Erythroblast (primary cell): ENCODE results near the gene BCAR3.

ENCODE experiments used
- DNase-seq, 2 experiments: peaks; one replicate each; lab custom pipeline; 2025; lab: John Stamatoyannopoulos, UW
- GATA1 ChIP-seq: IDR thresholded peaks from 2 replicates; pipeline ENCODE4 v1.6.1; 2011; ENCODE audit warnings: low read depth, mild to moderate bottlenecking, control low read depth, low read length, moderate library complexity
- POLR2A ChIP-seq: IDR thresholded peaks from 2 replicates; pipeline ENCODE4 v1.6.1; 2011; ENCODE audit warnings: mild to moderate bottlenecking, low read length

BCAR3 gene

DNA sequence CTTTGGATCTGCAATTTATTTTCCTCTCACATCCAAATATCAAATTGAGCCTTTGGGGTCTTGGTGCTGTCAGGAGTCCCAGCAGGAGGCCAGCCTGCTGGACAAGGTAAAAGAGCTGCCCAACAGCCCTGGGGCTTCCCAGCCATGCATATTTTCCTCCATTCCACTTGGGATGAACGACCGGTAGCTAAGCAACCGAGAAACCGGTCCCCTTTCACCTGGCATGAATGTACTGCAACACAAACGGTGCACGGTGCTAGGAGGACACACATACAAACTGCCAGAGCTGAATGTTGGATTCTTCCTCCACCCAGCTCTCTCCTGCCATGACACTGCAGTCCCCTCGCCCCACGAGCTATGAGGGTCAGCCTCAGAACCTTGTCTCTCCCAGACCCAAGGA is 42.7 kb downstream of the BCAR3 start:
- DNase-seq = no peak

DNA sequence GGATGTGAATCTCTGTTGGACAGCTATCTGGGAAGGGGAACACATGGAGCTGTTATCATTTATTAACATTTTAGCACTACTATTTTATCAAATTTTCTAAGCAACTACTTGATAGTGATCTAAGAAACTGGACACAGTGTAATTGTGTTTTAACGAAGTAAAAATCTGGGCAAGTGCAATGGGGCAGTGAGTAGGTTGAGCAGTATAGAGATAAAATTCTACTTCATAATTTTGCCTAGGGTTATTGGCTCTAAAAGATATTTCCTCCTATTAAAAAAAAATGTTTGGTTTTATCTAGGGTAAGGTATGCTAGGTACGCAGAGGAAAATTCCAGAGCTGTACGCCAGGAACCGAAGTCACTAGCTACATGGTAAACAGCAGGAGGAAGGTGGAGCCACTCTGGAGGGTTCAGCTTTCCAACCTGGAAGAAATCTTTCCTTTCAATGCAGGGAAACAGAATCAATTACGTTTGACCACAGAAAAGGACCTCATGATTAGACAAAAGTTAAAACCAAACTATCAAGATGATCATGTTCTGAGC is 43.3 kb downstream of the BCAR3 start:
- TF ChIP-seq GATA1 (no peak), POLR2A (no peak)
- no peak for DNase-seq

More for the DNA sequence above, 42.7 kb downstream of the BCAR3 start:
- TF ChIP-seq POLR2A = no peak

DNA sequence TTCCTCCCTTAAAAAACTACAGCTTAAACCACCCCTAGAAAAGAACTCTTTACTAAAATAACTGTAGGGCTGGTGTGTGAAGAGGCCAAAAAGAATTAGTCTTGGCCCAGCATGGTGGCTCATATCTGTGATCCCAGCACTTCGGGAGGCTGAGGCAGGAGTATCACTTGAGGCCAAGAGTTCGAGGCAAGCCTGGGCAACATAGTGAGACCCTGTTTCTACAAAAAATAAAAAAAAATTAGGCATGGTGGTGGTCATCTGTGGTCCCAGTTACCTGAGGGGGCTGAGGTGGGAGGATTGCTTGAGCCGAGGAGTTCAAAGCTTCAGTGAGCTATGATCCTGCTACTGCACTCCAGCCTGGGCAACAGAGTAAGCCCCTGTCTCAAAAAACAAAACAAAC is 44.9 kb downstream of the BCAR3 start:
- DNase-seq = no peak
- TF ChIP-seq GATA1 (no peak), POLR2A (no peak)

DNA sequence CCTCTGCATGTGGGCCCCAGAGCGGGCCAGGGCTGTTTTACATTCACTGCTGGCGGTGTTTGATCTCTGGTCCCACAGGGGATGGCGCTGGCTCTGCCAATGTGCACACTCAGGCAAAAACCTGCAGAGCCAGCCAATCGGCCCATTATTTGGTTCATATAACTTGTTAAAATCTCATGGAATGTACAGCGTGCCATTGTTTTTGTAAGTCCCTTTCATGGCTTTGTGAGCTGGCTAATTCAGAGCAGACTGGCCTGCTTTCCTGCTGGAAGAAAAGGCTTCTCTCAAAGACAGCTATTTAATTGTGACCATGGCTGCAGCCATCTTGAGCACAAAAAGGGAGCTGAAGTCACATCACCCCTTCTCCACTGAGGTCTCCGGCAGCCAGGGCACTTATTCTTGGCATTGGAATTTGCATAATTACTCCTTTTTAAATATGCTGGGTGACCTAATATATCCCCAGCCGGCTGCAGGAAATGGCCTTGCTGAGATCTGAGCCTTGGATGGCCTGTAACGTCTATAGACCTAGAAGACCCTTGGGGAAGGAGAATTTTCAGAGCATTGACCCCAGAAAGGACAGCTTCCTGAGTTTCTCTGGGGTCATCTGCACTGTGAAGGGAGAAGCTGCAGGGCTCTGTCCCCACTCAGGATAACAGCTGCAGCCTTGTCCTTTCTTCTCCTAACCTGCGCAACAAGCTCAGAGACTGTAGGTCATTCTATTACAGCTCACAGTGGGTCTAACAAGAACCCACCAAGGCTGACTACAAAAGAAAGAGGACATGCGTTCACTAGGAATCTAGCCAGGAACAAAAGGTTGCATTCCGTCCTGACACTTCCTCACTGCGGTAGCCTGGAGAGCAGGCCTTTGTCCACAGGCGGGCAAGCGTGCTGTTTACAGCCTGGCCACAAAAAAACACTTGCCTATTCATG is 45.8 kb downstream of the BCAR3 start:
- TF ChIP-seq POLR2A (no peak), GATA1 (no peak)
- DNase-seq = no peak

DNA sequence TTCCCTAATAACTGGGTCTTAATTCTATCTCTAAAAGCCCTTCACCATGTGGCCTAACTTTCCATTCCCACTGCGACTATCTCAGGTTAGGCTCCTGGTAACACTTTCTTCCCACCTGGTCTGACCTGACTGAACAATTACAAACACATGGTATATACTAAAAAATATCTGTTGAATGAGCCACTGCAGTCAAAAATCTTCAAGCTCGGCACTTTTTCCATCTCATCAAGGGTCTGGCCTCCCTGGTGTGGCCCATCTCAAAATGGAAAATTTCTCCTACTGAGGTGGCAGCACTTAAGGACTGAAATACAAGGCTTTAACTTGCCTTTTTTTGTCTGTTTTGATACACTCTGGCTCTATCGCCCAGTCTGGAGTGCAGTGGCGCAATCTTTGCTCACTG is 48.3 kb downstream of the BCAR3 start:
- DNase-seq = no peak
- TF ChIP-seq POLR2A (no peak), GATA1 (no peak)

GRCh38 chr1:93631626-93632365 is 49.8 kb downstream of the BCAR3 start:
- TF ChIP-seq POLR2A (no peak), GATA1 (no peak)
- DNase-seq = peak; percentile 61 to 64

DNA sequence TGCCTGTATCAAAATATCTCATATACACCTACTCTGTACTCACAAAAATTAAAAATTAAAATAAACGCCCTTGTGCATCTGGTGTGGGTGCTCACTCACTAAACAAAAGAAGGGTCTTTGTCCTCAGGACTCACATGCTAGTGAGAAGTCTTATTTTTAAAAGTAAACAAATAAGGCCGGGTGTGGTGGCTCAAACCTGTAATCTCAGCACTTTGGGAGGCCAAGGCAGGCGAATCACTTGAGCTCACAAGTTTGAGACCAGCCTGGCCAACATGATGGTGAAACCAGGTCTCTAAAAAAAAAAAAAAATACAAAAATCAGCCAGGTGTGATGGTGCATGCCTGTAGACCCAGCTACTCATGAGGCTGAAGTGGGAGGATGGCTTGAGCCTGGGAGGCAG is 51.5 kb downstream of the BCAR3 start:
- DNase-seq = no peak
- no peak for TF ChIP-seq GATA1
- no peak for TF ChIP-seq POLR2A

DNA sequence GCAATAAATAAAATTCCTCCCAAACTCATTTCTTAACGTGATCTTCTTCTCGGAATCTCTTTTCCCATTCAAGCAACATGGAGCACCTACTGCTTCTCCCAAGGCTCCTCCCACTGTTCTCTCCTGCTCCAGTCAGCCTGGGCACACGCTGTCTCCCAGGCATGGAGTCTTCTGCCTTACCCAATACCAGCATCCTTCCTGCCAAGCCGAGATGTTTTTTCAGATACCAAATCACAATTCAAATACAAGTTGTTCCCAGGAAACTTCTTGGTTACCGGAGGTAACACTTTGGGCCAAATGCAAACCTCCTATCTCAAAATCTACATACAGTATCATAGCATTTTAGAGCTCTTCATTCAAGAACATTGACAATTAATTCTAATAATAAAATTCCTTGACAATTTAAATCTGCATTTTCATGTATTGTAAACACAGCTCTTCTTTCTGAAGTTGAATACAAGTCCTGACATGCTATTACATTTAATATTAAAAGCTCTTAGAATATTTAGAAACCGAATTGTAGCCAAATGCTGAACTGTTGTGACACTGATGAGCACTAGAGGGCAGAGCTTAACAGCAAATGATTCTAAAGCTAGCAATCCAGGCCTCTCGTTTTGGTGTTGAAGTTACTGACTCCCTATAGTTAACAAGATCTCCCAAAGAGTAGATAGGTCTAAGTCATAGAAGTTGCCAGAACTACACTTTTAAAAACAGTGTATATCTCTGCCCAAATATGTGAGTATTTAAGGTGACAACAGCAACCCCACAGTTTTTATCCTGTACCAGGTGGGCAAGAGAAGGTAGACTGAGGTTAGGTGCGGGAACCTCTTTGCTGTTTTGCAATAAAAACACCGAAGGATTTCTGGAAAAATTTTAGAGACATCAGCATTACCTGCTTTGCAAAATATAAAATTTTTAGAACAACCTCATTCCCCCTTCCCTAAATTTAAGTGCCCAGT is 52.3 kb downstream of the BCAR3 start:
- peak; percentile 71 to 82 for DNase-seq
- no peak for TF ChIP-seq GATA1
- TF ChIP-seq POLR2A = no peak

GRCh38 chr1:93628681-93629080 is 53.0 kb downstream of the BCAR3 start:
- TF ChIP-seq GATA1 (no peak), POLR2A (no peak)
- DNase-seq = no peak

GRCh38 chr1:93625582-93626327 is 55.9 kb downstream of the BCAR3 start:
- DNase-seq = no peak

DNA sequence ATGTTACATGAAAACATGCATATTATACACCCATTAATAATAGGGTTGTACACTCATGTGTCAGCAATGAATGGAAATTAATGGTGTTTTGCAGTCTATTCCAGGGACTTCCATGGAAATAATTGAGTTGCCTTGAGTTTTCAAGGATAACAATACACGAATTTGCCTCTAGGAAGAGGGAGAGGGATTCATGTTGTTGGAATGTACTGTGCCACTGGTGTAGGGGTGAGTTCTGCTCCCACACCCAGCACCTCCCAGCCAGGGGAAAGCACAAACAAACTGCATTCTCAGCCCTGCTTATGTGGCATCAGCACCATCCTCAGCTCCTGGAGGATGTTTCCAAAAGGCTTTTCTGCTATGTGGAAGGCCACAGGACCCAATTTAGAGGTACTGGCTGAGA is 57.8 kb downstream of the BCAR3 start:
- TF ChIP-seq POLR2A = no peak
- TF ChIP-seq GATA1 = no peak
- DNase-seq = no peak

More at GRCh38 chr1:93625582-93626327, 55.9 kb downstream of the BCAR3 start:
- no peak for TF ChIP-seq GATA1
- TF ChIP-seq POLR2A = no peak

DNA sequence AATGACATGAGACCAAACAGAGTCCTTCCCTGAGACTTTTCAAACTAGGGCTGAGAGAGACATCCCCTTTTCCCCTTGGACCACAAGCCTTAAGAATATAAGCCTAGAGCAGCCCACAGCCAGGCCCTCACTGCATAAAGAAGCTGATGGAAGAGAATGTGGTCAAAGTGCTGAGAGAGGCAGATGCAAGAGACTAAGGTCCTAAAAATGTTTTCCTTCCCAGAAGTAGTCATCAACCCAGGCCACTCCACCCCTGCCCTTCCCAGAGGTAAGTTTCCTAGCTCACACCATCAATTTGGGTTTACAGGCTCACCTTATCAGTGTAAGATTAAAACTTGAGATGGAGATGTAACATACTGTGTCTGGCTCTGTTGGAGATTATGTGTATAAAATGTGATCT is 58.2 kb downstream of the BCAR3 start:
- no peak for DNase-seq
- TF ChIP-seq POLR2A (no peak), GATA1 (no peak)
